Activated CD4-positive, alpha-beta T cell treated with anti-CD3 and anti-CD28 coated beads, Interleukin-2, Interleukin-6, amounts not matched to agents 100 ng/mL and 50 ng/mL, durations not matched to agents 16 hours and 8 hours (primary cell): ENCODE results near the gene PDCD1.
"Not testable (repeated sequence)": the region's sequence is repeated elsewhere in the genome, so short reads cannot be mapped to it uniquely, and the experiment has no call there.

ENCODE experiments used
- DNase-seq: peaks from one replicate; pipeline ENCODE4 v3.0.0-alpha.2; 2020

PDCD1 gene

DNA sequence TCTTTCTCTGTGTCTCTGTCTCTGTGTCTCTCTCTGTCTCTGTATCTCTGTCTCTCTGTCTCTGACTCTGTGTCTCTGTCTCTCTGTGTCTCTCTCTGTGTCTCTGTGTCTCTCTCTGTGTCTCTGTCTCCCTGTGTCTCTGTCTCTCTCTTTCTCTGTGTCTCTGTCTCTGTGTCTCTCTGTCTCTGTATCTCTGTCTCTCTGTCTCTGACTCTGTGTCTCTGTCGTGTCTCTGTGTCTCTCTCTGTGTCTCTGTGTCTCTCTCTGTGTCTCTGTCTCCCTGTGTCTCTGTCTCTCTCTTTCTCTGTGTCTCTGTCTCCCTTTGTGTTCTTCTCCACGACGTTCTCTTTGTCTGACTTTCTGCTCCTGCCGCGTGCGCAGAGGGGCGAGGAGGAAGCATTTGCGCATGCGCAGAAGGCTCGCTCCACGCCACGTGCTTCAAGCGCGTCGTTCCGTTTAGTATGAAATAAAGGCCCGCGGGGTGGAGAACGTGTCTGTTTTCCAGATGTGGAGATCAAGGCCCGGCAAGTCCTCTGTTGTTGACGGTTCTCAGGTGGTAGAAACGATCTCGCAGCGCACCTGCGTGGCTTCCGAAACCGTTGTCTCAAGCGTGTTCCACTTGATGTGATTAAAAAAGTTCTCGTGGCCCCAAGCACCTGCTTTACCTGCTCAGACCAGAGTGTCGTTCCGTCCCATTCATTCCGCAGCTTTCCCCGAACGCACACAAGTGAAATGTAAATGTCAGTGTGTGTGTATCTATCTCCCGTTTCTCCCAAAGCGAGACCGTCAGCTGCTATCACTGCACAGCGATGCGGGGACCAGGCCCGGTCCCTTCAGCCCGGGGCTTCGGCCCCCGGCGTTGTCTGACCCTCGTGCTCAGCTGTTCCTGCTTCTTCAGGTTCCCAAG, 34.9 kb downstream of the PDCD1 start:
- DNase-seq = not testable (repeated sequence)

DNA sequence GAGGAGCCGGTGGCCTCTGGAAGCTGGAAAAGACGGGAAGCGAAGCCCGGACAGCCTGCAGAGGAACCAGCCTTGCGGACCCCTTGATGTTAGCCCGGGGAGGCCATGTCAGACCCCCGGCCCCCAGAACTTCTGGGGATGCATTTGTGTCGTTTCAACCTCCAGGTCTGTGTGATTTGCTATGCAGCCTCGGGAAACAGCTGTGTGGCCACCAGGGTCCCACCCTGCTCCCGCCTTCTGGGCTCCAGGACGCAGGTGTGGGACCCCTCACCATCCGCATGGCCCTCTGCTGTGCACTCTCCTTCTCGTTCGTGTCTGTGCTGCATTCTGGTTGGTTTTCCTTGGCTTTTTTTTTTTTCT, 36.5 kb downstream of the PDCD1 start:
- no peak for DNase-seq

DNA sequence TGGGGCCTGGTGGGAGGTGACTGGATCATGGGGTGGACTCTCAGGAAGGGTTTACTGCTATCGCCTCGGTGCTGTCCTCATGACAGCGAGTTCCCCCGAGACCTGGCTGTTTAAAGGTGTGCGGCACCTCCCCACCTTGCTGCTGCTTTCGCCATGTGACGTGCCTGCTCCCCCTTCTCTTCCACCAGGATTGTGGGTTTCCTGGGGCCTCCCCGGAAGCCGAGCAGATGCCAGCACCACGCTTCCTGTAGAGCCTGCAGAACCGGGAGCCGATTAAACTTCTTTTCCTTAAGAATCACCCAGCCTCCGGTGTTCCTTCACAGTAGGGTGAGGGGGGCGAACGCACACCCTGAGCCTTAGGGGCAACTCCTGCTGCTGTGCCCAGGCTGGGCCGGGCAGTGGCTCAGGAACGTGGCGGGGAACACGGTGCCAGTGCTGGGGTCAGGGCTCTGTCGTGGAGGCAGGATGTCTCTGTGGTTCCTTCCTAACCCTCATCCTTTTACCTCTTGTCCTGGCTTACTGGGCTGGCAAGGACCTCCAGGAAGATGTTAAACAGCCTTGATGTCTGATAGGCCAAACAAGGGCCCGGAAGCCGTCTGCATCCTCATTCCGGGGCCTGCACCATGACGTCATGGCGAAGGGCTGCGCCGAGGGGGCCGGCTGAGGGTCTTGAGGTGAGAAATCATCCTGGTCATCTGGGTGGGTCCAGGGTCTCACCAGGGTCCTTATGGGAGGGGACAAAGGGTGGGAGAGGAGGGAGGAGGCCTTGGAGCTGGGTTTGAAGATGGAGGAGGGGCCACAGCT, 37.0 kb downstream of the PDCD1 start:
- no peak for DNase-seq

DNA sequence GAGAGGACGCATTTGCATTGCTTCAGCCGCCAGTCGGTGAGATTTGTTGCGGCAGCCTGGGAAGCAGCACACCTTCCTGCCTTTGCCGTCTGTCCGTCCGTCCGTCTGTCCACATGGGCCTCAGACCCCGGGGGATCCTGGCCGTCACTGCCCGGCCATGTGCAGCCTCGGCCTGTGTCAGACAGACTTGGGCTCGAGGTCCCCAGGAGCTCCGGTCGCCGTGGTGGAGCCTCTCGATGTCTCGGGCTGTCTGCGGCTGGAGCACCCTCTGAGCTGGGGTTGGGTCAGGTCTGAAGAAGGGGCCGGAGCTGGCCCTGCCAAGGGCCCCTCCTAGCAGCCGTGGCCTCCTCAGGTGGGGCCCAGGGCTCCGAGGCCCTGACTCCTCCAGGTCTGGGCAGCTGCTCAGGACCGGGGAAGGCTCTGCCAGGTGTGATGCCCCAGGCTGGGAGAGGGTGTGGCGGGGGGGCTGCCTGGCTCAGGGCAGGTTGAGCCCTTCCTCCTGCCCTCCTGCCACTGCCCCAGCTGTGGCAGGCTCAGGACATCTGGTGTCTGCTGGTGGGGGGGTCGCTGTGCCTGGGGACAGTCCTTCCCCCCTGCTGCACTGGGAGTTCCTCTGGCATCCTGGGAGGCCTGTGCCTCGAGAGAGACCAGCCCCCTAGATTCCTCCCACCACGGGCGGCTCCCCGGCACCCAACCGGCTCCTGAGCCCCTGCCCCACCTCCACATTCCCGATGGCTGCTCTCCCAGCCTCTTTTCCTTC, 37.9 kb downstream of the PDCD1 start:
- DNase-seq = no peak

DNA sequence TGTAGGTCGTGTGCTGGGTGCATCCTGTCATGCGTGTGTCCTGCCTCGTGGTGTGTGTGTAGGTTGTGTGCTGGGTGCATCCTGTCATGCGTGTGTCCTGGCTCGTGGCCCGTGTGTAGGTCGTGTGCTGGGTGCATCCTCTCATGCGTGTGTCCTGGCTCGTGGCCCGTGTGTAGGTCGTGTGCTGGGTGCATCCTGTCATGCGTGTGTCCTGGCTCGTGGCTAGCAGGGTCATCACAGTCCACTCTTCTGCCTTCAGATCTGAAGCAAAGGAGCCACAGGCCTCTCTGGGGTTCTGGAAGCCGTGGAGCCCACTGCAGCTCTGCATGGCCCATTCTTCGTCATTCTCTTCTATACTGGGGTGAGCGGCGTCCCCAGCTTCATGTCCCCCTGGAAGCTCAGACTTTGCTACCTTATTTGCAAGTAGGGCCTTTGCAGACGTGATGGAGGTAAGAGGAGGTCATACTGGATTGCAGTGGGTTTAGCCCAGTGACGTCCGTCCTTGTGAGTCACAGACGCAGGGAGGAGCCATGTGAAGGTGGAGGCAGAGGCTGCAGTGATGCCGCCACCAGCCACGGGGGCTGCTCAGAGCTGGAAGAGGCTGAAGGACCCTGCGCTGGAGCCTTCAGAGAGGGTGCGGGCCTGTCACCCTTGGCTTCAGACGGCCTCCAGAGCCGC, 38.6 kb downstream of the PDCD1 start:
- DNase-seq = not testable (repeated sequence)

DNA sequence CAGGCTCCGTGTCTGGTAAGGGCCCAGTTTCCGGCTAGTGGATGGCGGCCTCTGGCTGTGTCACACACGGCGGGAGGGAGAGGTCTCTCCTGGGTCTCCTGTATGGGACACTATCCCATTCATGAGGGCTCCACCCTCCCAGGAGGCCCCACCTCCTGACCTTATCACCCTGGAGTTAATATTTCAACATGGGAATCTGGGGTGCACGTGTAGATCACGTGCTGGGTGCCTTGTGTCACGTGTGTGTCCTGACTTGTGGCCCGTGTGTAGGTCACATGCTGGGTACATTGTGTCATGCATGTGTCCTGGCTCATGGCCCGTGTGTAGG, 39.8 kb downstream of the PDCD1 start:
- no peak for DNase-seq

DNA sequence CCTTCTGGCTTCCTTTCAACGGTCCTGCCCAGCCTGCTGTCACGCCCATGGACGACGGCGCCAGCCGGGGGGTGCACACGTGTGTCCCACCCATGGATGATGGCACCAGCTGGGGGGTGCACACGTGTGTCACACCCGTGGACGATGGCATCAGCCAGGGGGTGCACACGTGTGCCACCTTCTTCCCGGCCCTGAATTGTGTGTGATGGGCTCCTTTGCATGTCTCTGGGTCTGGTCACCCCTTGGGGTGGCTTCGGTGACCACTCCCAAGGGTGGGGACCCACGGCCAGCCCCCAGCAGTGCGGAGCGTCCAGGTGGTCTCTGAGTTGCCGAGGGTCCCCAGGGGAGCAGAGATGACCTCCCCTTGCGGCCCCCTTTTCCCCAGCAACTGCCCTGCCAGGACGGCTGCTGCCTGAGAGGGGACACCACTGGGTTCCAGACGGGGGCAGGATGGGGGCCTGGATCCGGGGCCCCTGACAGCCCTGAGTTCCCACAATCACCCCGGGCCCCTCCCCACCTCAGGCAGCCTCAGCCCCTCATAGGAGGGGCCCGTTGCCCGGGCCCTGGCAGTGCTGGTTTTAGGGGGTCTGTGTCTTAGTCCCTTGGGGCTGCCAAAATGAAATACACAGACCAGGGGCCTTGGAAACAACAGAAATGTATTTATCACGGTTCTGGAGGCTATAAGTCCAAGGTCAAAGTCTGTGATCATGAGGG, 40.3 kb downstream of the PDCD1 start:
- DNase-seq = no peak

DNA sequence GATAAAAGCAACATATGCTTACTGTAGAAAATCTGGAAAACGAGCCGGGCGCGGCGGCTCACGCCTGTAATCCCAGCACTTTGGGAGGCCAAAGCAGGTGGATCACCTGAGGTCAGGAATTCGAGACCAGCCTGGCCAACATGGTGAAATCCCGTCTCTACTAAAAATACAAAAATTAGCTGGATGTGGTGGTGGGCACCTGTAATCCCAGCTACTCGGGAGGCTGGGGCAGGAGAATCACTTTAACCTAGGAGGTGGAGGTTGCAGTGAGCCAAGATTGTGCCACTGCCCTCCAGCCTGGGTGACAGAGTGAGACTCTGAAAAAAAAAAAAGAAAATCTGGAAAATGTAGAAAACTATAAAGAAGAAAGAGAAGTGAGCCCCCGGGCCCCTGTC, 40.9 kb downstream of the PDCD1 start:
- DNase-seq = not testable (repeated sequence)

DNA sequence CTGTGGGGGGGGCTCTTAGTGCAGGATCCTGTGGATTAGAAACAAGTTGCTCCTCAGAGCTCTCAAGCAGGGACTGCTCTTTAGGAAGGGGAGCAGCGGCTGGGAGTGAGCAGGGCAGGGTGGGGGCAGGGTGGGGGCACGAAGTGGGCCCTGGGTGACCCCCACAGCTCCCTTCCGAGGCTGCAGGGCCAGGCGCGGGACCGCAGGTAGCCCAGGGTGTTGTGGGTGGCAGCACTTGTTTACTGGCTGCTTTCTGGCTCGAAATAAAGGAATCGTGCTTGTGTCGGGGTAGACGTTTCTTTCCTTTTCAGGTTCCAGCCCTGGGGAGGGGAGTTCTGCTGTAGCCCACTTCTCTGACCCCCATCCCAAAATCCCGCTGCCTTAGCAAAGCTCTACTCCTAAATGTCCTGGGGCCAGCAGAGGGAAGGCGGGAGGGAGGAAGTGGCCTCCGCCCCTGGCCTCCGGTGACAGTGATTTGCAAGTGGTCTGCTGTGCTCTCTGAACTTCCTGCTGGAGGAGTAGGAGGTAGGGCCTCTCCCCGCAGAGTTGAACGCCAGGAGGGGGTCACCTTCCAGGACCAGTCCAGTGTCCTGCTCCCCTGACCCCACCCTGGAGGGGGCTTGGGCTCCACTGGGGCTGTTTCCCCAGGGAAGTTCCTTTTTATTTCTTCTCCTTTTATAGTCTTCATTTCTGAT, 41.4 kb downstream of the PDCD1 start:
- DNase-seq = no peak

DNA sequence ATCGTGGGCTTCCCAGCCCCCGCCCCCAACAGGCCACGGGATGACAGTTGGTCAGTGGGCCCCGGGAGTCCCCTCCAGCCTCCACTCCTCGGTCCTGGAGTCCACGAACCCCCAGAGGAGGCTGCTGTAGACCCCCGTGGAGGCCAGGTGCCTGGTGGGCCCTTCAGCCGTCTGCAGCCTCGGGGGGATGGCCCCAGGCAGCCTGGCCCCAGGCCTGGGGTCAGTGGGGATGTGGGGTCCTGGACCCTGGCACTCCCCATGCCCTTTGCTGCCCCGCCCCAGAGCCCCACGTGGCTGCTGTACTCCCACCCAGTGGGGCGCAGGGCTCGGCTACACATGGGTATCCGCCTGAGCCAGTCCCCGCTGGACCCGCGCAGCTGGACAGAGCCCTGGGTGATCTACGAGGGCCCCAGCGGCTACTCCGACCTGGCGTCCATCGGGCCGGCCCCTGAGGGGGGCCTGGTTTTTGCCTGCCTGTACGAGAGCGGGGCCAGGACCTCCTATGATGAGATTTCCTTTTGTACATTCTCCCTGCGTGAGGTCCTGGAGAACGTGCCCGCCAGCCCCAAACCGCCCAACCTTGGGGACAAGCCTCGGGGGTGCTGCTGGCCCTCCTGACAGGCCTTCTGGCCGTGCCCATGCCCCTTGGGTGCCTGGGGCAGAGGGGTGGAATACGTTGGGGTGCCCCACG, 42.1 kb downstream of the PDCD1 start:
- no peak for DNase-seq

DNA sequence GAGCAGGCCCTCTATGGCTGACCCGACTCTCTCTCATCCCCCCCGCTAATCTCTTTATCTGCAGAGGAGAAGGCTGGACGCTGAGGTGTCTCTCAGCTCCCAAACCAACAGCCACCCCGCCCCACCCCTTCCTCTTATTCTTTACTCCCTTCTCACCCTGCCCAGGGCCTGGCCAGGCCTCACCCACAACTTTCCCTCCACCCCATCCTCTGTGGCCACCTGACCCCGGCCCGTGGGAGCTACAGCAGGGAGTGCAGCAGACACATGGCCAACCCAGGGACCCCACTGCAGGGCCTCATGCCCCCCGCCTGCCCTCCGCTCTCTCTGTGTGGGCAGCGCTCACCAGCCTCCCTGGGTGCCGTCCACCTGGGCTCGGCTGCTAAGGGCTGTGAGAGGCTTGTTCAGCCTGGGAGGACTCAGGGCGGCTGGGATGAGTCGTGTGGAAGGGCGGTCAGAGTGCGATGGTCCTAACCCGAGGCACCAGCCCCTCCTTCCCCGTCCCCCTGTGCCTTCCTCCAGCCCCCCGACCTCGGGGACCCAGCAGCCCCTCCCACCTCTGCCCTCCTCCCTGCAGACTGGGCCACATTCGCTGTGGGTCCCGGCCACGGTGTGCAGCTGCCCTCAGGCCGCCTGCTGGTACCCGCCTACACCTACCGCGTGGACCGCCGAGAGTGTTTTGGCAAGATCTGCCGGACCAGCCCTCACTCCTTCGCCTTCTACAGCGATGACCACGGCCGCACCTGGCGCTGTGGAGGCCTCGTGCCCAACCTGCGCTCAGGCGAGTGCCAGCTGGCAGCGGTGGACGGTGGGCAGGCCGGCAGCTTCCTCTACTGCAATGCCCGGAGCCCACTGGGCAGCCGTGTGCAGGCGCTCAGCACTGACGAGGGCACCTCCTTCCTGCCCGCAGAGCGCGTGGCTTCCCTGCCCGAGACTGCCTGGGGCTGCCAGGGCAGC, 42.9 kb downstream of the PDCD1 start:
- no peak for DNase-seq

DNA sequence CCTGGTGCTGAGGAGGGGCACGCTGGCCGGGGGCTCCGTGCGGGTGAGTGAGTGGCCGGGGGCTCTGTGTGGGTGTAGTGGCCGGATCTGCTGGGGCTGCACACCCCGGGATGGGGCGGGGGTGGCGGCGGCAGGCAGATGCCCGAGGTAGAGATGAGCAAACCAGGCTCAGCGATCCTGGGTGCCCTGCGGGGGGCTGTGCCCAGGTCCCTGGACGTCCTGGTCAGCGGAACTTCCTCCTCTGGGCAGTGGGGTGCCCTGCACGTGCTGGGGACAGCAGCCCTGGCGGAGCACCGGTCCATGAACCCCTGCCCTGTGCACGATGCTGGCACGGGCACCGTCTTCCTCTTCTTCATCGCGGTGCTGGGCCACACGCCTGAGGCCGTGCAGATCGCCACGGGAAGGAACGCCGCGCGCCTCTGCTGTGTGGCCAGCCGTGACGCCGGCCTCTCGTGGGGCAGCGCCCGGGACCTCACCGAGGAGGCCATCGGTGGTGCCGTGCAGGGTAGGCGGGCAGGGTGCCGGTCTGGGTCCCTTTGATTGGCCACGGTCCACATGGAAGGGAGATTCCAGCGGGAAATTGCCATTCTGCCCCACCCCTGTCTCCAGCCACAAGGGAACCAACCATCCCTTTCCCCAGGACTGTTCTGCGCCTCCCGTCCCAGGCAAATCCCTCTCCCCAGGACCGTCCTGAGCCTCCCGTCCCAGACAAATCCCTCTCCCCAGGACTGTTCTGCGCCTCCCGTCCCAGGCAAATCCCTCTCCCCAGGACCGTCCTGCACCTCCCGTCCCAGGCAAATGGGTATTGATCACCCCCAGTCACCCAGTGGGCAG, 43.8 kb downstream of the PDCD1 start:
- no peak for DNase-seq

DNA sequence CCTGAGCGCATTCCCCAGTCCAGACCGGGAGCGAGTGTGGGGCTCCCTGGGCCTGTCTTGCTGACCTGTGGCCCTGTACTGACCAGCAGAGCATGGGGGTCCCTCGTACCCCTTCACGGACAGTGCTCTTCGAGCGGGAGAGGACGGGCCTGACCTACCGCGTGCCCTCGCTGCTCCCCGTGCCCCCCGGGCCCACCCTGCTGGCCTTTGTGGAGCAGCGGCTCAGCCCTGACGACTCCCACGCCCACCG, 44.4 kb downstream of the PDCD1 start:
- DNase-seq = no peak

DNA sequence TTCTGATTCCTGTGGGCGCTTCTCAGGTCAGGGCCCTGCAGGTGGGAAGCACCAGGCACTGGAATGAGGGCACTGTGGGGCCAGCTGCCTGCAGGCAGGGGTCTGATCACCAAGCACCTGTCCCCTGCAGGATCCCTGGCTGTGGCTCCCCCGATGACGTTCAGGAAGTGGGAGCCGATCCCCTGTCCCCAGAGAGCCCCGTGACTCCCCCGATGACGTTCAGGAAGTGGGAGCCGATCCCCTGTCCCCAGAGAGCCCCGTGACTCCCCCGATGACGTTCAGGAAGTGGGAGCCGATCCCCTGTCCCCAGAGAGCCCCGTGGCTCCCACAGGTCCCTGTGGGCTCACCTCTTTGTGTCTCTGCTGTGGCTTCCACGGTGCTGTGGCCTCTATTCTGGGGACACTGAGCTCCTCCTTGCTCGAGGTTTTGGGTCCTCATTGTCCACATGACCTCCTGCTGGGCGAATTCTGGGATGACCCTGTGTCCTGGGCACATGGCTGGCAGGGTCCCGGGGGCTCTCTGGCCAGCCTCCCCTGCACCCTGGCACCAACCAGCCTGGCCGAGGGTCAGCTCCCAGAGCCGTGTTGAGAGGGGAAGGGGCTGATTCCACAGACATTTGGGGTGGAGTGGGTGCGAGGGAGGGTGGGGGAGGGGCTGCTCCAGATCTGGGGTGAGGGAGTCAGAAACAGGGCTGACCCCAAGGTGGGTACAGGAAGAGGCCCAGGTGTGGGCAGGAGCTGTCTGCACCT, 44.9 kb downstream of the PDCD1 start:
- DNase-seq = no peak

DNA sequence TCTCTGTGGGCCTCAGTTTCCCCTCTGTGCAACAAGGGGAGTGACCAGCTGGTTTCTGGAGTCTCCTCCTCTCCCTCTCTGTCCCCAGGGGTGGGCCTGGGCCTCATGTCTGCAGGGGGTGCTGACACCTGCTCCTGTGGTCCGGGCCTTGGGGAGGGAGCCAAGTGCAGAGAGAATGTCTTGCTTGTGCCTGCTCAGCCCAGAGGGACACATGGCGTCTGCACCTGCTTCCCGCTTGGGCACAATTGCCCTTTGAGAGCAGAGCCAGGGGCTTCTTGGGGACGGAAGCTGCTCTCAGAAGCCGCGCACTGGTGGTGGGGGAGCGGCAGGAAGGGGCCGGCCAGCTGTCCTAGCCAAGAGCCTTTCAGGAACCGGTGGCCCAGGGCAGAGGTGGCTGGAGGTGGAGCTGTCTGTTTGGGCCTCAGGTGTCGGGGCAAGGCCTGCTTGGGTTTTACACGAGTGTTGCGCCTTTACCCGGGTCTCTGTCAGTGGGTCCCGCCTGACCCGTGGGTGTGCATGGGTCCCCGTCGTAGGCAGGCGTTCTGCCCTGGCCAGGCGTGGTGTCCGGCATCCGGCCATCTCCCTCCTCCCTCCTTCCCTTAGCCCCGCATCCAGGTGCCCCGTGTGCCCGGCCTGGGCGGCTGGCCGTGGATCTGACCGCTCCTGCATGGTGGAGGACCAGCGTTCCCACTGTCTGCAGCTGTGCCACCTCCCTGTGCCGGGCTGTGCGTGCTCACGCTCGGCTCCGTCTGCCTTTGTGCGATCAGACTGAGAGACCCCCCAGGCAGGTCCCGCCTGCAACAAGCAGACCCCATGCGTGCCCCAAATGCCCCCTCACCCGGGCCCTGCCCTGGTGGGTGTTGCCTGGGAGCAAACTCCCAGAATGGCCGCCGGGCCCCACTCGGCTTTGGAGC, 45.7 kb downstream of the PDCD1 start:
- DNase-seq = no peak

DNA sequence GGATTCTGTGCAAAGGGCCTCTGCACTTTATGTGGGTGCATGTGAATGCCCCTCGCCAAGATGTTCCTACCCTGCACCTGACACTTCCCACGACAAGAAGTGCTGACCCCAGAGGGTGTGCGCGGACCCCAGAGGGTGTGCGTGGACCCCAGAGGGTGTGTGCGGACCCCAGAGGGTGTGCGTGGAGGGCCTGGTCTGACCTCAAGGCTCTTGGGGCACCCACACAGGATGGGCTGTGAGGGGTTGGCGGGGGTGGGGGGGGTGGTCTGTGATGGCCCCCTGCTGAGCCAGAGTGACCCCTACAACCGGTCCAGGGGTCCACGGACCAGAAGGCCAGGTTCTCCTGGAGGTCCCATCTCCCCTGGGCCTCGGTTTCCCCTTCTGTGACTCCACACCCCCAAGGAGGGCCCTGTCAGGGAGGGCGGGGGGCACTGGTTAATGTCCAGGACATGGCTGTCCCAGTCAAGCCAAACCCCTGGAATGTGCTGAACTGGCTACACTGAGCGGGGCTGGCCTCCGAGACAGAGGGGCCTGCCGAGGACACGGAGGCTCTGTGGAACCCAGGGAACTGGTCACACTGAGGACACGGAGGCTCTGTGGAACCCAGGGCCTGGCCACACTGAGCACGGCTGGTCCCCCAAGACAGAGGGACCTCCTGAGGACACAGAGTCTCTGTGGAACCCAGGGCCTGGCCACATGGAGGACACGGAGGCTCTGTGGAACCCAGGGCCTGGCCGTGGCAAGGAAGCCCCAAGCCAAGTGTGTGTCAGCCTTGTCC, 46.6 kb downstream of the PDCD1 start:
- DNase-seq = no peak
